EL (cell line): Measurements from ENCODE around the gene PYGB.
"Not testable (repeated sequence)": the region's sequence is repeated elsewhere in the genome, so short reads cannot be mapped to it uniquely, and the experiment has no call there.

Experiments used
- DNase-seq: peaks from one replicate; pipeline ENCODE4 v3.0.0-alpha.2; 2016

PYGB gene

GRCh38 chr20:25249198-25249931 is 1.5 kb downstream of the PYGB start:
- DNase-seq: no peak

GRCh38 chr20:25250508-25250907 is 2.6 kb downstream of the PYGB start:
- no peak for DNase-seq

- DNase-seq: no peak
These were observed 3.1 kb downstream of the PYGB start for GRCh38 chr20:25251019-25251418.

GRCh38 chr20:25251558-25251957 is 3.7 kb downstream of the PYGB start:
- DNase-seq: no peak

GRCh38 chr20:25252230-25252651 is 4.4 kb downstream of the PYGB start:
- no peak for DNase-seq

- no peak for DNase-seq
These were observed 5.0 kb downstream of the PYGB start for GRCh38 chr20:25252686-25253421.

GRCh38 chr20:25253606-25254275 is 5.9 kb downstream of the PYGB start:
- DNase-seq: no peak

- DNase-seq: no peak
These were observed 6.7 kb downstream of the PYGB start for GRCh38 chr20:25254571-25254970.

- DNase-seq: no peak
These were observed 7.2 kb downstream of the PYGB start for GRCh38 chr20:25254986-25255680.

GRCh38 chr20:25256226-25256859 is 8.5 kb downstream of the PYGB start:
- DNase-seq: no peak

- DNase-seq: no peak
These were observed 9.2 kb downstream of the PYGB start for GRCh38 chr20:25257130-25257529.

- DNase-seq: no peak
These were observed 10.0 kb downstream of the PYGB start for GRCh38 chr20:25257756-25258475.

GRCh38 chr20:25258476-25258805 is 10.6 kb downstream of the PYGB start:
- no peak for DNase-seq

- DNase-seq: no peak
These were observed 10.9 kb downstream of the PYGB start for GRCh38 chr20:25258828-25259227.

- no peak for DNase-seq
These were observed 11.5 kb downstream of the PYGB start for GRCh38 chr20:25259358-25259757.

- no peak for DNase-seq
These were observed 11.9 kb downstream of the PYGB start for GRCh38 chr20:25259788-25260254.

- DNase-seq: not testable (repeated sequence)
These were observed 13.0 kb downstream of the PYGB start for GRCh38 chr20:25260770-25261437.

- no peak for DNase-seq
These were observed 21.4 kb downstream of the PYGB start for GRCh38 chr20:25269057-25269832.

- no peak for DNase-seq
These were observed 21.9 kb downstream of the PYGB start for GRCh38 chr20:25269833-25270170.

GRCh38 chr20:25270829-25271251 is 23.0 kb downstream of the PYGB start:
- no peak for DNase-seq
